Adrenal gland (tissue), 12 donors: ENCODE measurements around the gene ANXA6. TPM values are rescaled to one million over a fixed set of nuclear protein-coding genes. Genes with fewer than 3 reads are reported as not detected.

ENCODE experiments used
- DNase-seq, 7 donors: peaks; one replicate each; pipeline ENCODE4 v3.0.0-alpha.2; 2019 to 2020
- H3K27ac ChIP-seq, 5 donors: fragments of 200-600 bp; sonication (generic) in 4 of 5; 1 replicate in 3 of 5; 2 replicates in 2 of 5; pipeline versions ENCODE4 v1.5.1 to v1.8.0; 2016 to 2020; ENCODE audit warnings: mild to moderate bottlenecking in 1 of 5
- H3K27me3 ChIP-seq: fragments of 200-600 bp; 2 replicates; pipeline ENCODE4 v1.8.0; 2021
- H3K36me3 ChIP-seq, 2 donors: fragments of 200-600 bp; replicated peaks in 1 of 2; 1 replicate in 1 of 2; 2 replicates in 1 of 2; pipeline versions ENCODE4 v1.5.1 to v1.8.0; 2018 to 2022
- H3K4me1 ChIP-seq, 2 donors: fragments of 200-600 bp; replicated peaks in 1 of 2; 1 replicate in 1 of 2; 2 replicates in 1 of 2; pipeline versions ENCODE4 v1.5.1 to v1.8.0; 2018 to 2021
- H3K4me3 ChIP-seq, 4 donors: fragments of 200-600 bp; sonication (generic) in 3 of 4; one replicate each; pipeline ENCODE4 v1.5.1; 2016 to 2018
- H3K9me3 ChIP-seq, 3 donors: fragments of 200-600 bp; sonication (generic) in 1 of 3; replicated peaks in 1 of 3; 1 replicate in 2 of 3; 2 replicates in 1 of 3; pipeline versions ENCODE4 v1.5.1 to v1.8.0; 2016 to 2021
- POLR2A ChIP-seq, 2 donors: fragments of 450-650 bp; IDR thresholded peaks; one replicate each; pipeline ENCODE4 v1.6.1; 2017; ENCODE audit warnings: antibody characterized with exemption in 2 of 2, mild to moderate bottlenecking in 2 of 2, moderate library complexity in 1 of 2
- WGBS, 4 donors: extraction: QIAGEN DNeasy Blood & Tissue Kit in 2 of 4; methylation state at CpG; one replicate each; pipeline versions ENCODE4 v1.1.5 to v1.1.7; 2013 to 2017; 5-methylcytosine and 5-hydroxymethylcytosine counted together
- intact Hi-C, 2 donors: fragments of 100-400 bp; cut with DNase I; formaldehyde crosslinking; loops; one replicate each; pipeline versions ENCODE4 v1.14.1 to v1.15.0; 2022 to 2023
- polyA plus RNA-seq, 3 donors: library from polyadenylated mRNA; stranded (reverse); fragments of 200-250 nt in 2 of 3; fragments of 350-450 nt in 1 of 3; fragmentation: Illumina TruSeq in 1 of 3; extraction: RNeasy Lipid Tissue Mini Kit (QIAGEN cat#74804) in 1 of 3; gene quantifications; one replicate each; pipeline ENCODE4 v1.2.3, GENCODE V29; 2013 to 2014
- total RNA-seq, 9 donors: library from RNA; depleted of rRNA in 4 of 9; stranded (reverse); fragments of >200 nt in 4 of 9; fragments of 120-200 nt in 1 of 9; fragmentation: NEBNext Ultra II Directional in 1 of 9; extraction: Animal tissue kit (Norgen Biotek cat#: 25700) in 1 of 9; gene quantifications; one replicate each; pipeline versions ENCODE4 v1.1.0 to v1.2.4, GENCODE V29; 2013 to 2023
- TF ChIP-seq, protein P1 (sequence below), 6 experiments: fragments of 450-650 bp in 4 of 6; fragments of 200-600 bp in 2 of 6; sonication (generic) in 1 of 6; IDR thresholded peaks; 1 replicate in 5 of 6; 2 replicates in 1 of 6; pipeline versions ENCODE4 v1.5.1 to v1.8.0; 2016 to 2021; ENCODE audit warnings: antibody characterized with exemption in 6 of 6, mild to moderate bottlenecking in 2 of 6, moderate library complexity in 1 of 6
- donor health status: healthy with polysubstance abuse.
- donor health status: Bipolar disorder and iron deficiency.
- donor health status: DM: yes; HTN: yes; CAD: no.
- donor health status: DM: no; HTN: no; CAD: no.
- donor health status: DM: no; HTN: no; CAD: no.
- donor health status: DM: yes; HTN: yes; CAD: no.

The ANXA6 gene
- total and polyA plus RNA-seq, 12 donors = 115 to 382 (median 212) TPM

DNA sequence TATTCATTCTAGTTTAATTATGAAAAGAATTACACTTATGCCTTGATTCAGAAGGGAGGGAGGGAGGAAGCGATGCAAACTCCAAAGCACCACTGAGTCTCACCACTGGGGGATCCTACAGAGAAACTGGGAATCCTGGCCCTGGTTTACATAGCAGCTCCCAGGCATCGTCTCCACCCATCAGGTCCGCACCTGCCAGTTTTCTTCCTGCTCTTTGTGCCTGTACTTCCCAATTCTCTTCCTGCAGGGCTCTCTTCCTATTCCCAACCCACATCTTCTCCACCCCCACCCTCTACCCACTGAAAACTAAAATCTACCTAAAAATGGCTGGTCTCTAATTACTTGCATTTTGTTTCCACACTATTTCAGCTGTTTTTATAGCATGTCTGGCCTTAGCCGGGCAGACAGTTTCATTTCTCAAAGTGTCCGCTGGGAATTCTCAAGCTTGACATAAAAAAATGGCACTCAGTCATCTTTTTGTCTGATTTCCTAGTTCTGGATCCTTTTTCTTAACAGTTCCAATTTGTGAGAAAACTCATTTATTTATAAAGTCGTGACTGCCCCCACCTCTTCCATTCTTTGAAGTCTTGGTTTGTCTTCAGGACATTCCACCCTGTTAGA is 75.2 kb downstream of the ANXA6 start:
- 75 to 84% (median 78%) methylated on average over 6 of the region's 6 CpGs for whole genome bisulfite sequencing, 4 donors
- peak overlapping the region in 1 of 5 donors; percentile 97 for H3K27ac ChIP-seq
- DNase-seq = no peak
- peaks cover 14 to 45% of the 10 kb centered on the region in 2 donors for H3K4me1 ChIP-seq
- H3K27me3 ChIP-seq = no peaks in the 10 kb centered on the region
- no peaks in the 10 kb centered on the region for H3K36me3 ChIP-seq
- H3K9me3 ChIP-seq = no peaks in the 10 kb centered on the region
- intact Hi-C loops = no loop called here
- no peak for TF ChIP-seq POLR2A (IDR thresholded peaks at IDR 0.05)
- TF ChIP-seq, protein P1, sequence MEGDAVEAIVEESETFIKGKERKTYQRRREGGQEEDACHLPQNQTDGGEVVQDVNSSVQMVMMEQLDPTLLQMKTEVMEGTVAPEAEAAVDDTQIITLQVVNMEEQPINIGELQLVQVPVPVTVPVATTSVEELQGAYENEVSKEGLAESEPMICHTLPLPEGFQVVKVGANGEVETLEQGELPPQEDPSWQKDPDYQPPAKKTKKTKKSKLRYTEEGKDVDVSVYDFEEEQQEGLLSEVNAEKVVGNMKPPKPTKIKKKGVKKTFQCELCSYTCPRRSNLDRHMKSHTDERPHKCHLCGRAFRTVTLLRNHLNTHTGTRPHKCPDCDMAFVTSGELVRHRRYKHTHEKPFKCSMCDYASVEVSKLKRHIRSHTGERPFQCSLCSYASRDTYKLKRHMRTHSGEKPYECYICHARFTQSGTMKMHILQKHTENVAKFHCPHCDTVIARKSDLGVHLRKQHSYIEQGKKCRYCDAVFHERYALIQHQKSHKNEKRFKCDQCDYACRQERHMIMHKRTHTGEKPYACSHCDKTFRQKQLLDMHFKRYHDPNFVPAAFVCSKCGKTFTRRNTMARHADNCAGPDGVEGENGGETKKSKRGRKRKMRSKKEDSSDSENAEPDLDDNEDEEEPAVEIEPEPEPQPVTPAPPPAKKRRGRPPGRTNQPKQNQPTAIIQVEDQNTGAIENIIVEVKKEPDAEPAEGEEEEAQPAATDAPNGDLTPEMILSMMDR (IDR thresholded peaks at IDR 0.05) = peak in 2 of 6 experiments; percentile 10 to 33
- peak overlapping the region in 1 of 4 donors; percentile 86 for H3K4me3 ChIP-seq

DNA sequence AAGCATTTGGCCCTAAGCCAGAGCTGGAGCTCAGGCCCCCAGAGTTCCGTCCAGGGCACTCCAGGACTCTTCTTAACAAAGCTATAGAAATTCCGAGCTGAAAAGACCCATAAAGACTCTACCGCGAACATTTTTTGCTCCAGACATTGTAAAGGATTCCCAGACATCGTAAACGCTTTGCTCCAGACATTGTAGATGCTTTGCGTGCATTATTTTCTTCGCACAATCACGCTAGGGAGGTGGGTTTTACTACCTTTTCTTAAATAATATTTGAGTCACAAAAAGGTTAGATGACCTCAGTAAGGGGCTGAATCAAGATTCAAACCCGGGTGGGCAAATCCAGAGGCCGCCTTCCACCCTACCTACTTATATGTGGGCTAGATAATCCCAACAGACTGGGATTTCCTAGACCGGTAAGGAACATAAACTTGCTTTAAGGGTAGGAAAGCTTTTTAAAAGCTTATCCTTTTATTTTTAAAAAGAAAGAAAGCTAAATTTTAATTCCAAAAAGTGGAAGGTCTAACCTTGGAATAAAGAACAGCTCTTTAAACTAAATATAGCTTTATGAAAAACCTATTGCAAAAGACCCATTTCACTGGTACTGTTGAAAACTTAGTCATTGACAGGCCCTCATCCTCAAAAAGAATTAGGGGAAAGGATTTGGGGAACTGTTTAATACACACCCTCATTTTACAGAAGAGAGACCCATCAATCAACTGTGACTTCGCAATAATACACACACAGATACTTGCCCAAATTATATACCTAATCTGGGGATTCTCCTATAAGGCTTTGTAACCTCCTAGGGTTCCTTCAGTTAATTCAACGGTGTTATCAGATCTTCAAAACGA is 75.9 kb downstream of the ANXA6 start:
- Histone ChIP-seq H3K4me1 (peaks cover 14 to 45% of the 10 kb centered on the region in 2 donors), H3K9me3 (no peaks in the 10 kb centered on the region), H3K4me3 (peak overlapping the region in 3 of 4 donors; percentile 50 to 96 (median 86)), H3K36me3 (no peaks in the 10 kb centered on the region), H3K27me3 (no peaks in the 10 kb centered on the region), H3K27ac (peak overlapping the region; percentile 89 to 97 (median 97))
- no peak for TF ChIP-seq POLR2A (IDR thresholded peaks at IDR 0.05)
- TF ChIP-seq, protein P1 (IDR thresholded peaks at IDR 0.05) = no peak
- intact Hi-C loops = no loop called here
- no peak for DNase-seq
- WGBS, 4 donors = 16 to 27% (median 20%) methylated on average over 11 to 15 of the region's 15 CpGs

DNA sequence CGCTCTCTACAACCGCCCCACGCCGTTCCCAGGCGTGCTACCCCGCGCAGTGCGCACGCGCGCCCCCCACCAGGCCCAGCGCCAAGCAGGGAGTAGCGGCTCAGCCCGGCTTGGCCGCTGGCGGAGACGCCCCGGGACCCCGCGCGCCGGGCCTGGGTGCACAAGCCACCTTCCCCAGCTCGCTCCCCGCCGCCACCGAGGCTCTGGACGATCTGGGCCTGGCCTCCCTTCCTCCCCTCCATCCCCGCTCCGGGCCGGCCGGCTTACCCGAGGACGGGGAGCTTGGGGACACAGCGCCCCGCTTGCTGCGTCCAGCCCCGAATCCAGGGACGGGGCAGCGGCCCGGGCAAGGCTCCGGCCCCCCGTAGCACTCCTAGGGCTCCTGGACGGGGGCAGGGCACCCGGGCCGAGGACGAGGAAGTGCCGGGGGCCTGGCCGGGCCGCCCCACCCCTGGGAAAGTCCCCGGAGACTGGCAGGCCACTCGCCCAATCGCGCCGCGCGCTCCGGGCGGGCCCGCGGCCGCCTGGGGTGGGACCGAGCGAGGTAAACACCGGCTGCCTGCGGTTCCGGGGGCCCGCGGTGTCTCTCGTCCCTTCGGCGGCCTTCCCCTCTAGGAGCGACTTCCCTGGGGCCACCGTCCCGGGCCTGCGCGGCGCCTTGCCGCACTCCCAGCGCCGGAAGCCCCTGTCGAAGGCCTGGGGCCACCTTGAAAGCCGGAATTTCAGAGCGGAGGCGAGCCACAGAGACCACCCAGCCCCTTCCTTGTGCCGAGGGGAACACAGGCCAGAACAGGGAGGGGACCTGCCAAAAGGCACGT is 76.8 kb downstream of the ANXA6 start, which contains the start of gene TNIP1:
Gene TNIP1 (minus strand): TSS at position 422 of the 818 bp plus-strand sequence. CDS start 15,939 bp downstream, outside the sequence.
- no peaks in the 10 kb centered on the region for H3K9me3 ChIP-seq
- H3K4me1 ChIP-seq = peaks cover 14 to 45% of the 10 kb centered on the region in 2 donors

More for the DNA sequence above, 76.8 kb downstream of the ANXA6 start, which contains the start of gene TNIP1:
- no peaks in the 10 kb centered on the region for H3K36me3 ChIP-seq
- no peaks in the 10 kb centered on the region for H3K27me3 ChIP-seq
- peak within 1 kb of the TSS; percentile 50 to 96 (median 86) for H3K4me3 ChIP-seq
- TF ChIP-seq, protein P1 (IDR thresholded peaks at IDR 0.05) = peak in 1 of 6 experiments; percentile 1
- peak; percentile 42 to 74 for TF ChIP-seq POLR2A (IDR thresholded peaks at IDR 0.05)
- DNase-seq = peak; percentile 88 to 97 (median 93)
- peak within 1 kb of the TSS; percentile 89 to 97 (median 97) for H3K27ac ChIP-seq
- intact Hi-C loops = no loop called here
- 0 to 1% (median 0%) methylated on average over 8 to 86 of the region's 86 CpGs for whole genome bisulfite sequencing, 4 donors
